Measurements from ENCODE around the gene GARNL3. TPM values are rescaled to one million over a fixed set of nuclear protein-coding genes. Genes with fewer than 3 reads are reported as not detected.

GARNL3 gene
- total and polyA plus RNA-seq, 9 donors: 14.2 to 23.0 (median 18.3) TPM

- Histone ChIP-seq H3K27me3 (ENCODE audit: control insufficient read depth, insufficient read depth, low read length) (no peaks in the 10 kb centered on the region), H3K4me3 (ENCODE audit: low read length) (no peak overlapping the region), H3K4me1 (ENCODE audit: control insufficient read depth, insufficient read depth, low read length) (no peaks in the 10 kb centered on the region), H3K27ac (ENCODE audit: low read length) (peak overlapping the region; percentile 10), H3K9me3 (replicated peaks; ENCODE audit: control insufficient read depth, low read depth, low read length) (no peaks in the 10 kb centered on the region), H3K36me3 (ENCODE audit: control insufficient read depth, insufficient read depth, low read length) (peaks cover 3% of the 10 kb centered on the region)
- no CpG with 5 or more reads among the region's 2 CpGs for WGBS (ENCODE audit: insufficient coverage)
- peak; percentile 50 for DNase-seq
These were observed 12.5 kb downstream of the GARNL3 start for GRCh38 chr9:127277099-127277498.

GRCh38 chr9:127277770-127278169 lies 13.2 kb downstream of the GARNL3 start:
- no peak overlapping the region for H3K4me3 ChIP-seq (ENCODE audit: low read length)
- H3K27ac ChIP-seq (ENCODE audit: low read length): no peak overlapping the region

GRCh38 chr9:127278372-127278771 lies 13.8 kb downstream of the GARNL3 start:
- DNase-seq: no peak
- H3K36me3 ChIP-seq (ENCODE audit: control insufficient read depth, insufficient read depth, low read length): peaks cover 3% of the 10 kb centered on the region
- whole genome bisulfite sequencing (ENCODE audit: insufficient coverage): no CpG with 5 or more reads among the region's 2 CpGs
- no peaks in the 10 kb centered on the region for H3K9me3 ChIP-seq (replicated peaks; ENCODE audit: control insufficient read depth, low read depth, low read length)
- no peaks in the 10 kb centered on the region for H3K27me3 ChIP-seq (ENCODE audit: control insufficient read depth, insufficient read depth, low read length)
- no peak overlapping the region for H3K4me3 ChIP-seq (ENCODE audit: low read length)
- no peak overlapping the region for H3K27ac ChIP-seq (ENCODE audit: low read length)
- no peaks in the 10 kb centered on the region for H3K4me1 ChIP-seq (ENCODE audit: control insufficient read depth, insufficient read depth, low read length)

More at GRCh38 chr9:127277770-127278169, 13.2 kb downstream of the GARNL3 start:
- Histone ChIP-seq H3K27me3 (ENCODE audit: control insufficient read depth, insufficient read depth, low read length) (no peaks in the 10 kb centered on the region), H3K36me3 (ENCODE audit: control insufficient read depth, insufficient read depth, low read length) (peaks cover 3% of the 10 kb centered on the region), H3K4me1 (ENCODE audit: control insufficient read depth, insufficient read depth, low read length) (no peaks in the 10 kb centered on the region), H3K9me3 (replicated peaks; ENCODE audit: control insufficient read depth, low read depth, low read length) (no peaks in the 10 kb centered on the region)
- DNase-seq: no peak
- WGBS (ENCODE audit: insufficient coverage): no CpG with 5 or more reads among the region's 1 CpG

- Histone ChIP-seq H3K4me1 (ENCODE audit: control insufficient read depth, insufficient read depth, low read length) (no peaks in the 10 kb centered on the region), H3K27me3 (ENCODE audit: control insufficient read depth, insufficient read depth, low read length) (no peaks in the 10 kb centered on the region), H3K27ac (ENCODE audit: low read length) (no peak overlapping the region), H3K36me3 (ENCODE audit: control insufficient read depth, insufficient read depth, low read length) (no peaks in the 10 kb centered on the region), H3K4me3 (ENCODE audit: low read length) (no peak overlapping the region), H3K9me3 (replicated peaks; ENCODE audit: control insufficient read depth, low read depth, low read length) (no peaks in the 10 kb centered on the region)
- WGBS (ENCODE audit: insufficient coverage): no CpG with 5 or more reads among the region's 3 CpGs
- no peak for DNase-seq
These were observed 15.2 kb downstream of the GARNL3 start for GRCh38 chr9:127279717-127280285.

GRCh38 chr9:127280880-127281660 lies 16.5 kb downstream of the GARNL3 start:
- DNase-seq: no peak
- no peak overlapping the region for H3K27ac ChIP-seq (ENCODE audit: low read length)
- no peaks in the 10 kb centered on the region for H3K4me1 ChIP-seq (ENCODE audit: control insufficient read depth, insufficient read depth, low read length)

GRCh38 chr9:127281891-127282290 lies 17.3 kb downstream of the GARNL3 start:
- H3K4me1 ChIP-seq (ENCODE audit: control insufficient read depth, insufficient read depth, low read length): no peaks in the 10 kb centered on the region
- no peaks in the 10 kb centered on the region for H3K36me3 ChIP-seq (ENCODE audit: control insufficient read depth, insufficient read depth, low read length)
- no peak overlapping the region for H3K27ac ChIP-seq (ENCODE audit: low read length)

More at GRCh38 chr9:127280880-127281660, 16.5 kb downstream of the GARNL3 start:
- WGBS (ENCODE audit: insufficient coverage): 89% methylated on average over 2 of the region's 8 CpGs
- Histone ChIP-seq H3K4me3 (ENCODE audit: low read length) (no peak overlapping the region), H3K27me3 (ENCODE audit: control insufficient read depth, insufficient read depth, low read length) (no peaks in the 10 kb centered on the region), H3K9me3 (replicated peaks; ENCODE audit: control insufficient read depth, low read depth, low read length) (no peaks in the 10 kb centered on the region), H3K36me3 (ENCODE audit: control insufficient read depth, insufficient read depth, low read length) (no peaks in the 10 kb centered on the region)

GRCh38 chr9:127282611-127283010 lies 18.0 kb downstream of the GARNL3 start:
- H3K36me3 ChIP-seq (ENCODE audit: control insufficient read depth, insufficient read depth, low read length): no peaks in the 10 kb centered on the region
- H3K4me3 ChIP-seq (ENCODE audit: low read length): no peak overlapping the region
- no peak for DNase-seq
- H3K27ac ChIP-seq (ENCODE audit: low read length): no peak overlapping the region
- H3K27me3 ChIP-seq (ENCODE audit: control insufficient read depth, insufficient read depth, low read length): no peaks in the 10 kb centered on the region
- H3K9me3 ChIP-seq (replicated peaks; ENCODE audit: control insufficient read depth, low read depth, low read length): no peaks in the 10 kb centered on the region
- no peaks in the 10 kb centered on the region for H3K4me1 ChIP-seq (ENCODE audit: control insufficient read depth, insufficient read depth, low read length)

More at GRCh38 chr9:127281891-127282290, 17.3 kb downstream of the GARNL3 start:
- Histone ChIP-seq H3K9me3 (replicated peaks; ENCODE audit: control insufficient read depth, low read depth, low read length) (no peaks in the 10 kb centered on the region), H3K4me3 (ENCODE audit: low read length) (no peak overlapping the region), H3K27me3 (ENCODE audit: control insufficient read depth, insufficient read depth, low read length) (no peaks in the 10 kb centered on the region)
- no peak for DNase-seq

GRCh38 chr9:127283135-127283534 lies 18.6 kb downstream of the GARNL3 start:
- Histone ChIP-seq H3K4me1 (ENCODE audit: control insufficient read depth, insufficient read depth, low read length) (no peaks in the 10 kb centered on the region), H3K36me3 (ENCODE audit: control insufficient read depth, insufficient read depth, low read length) (no peaks in the 10 kb centered on the region), H3K4me3 (ENCODE audit: low read length) (no peak overlapping the region), H3K27me3 (ENCODE audit: control insufficient read depth, insufficient read depth, low read length) (no peaks in the 10 kb centered on the region), H3K9me3 (replicated peaks; ENCODE audit: control insufficient read depth, low read depth, low read length) (no peaks in the 10 kb centered on the region), H3K27ac (ENCODE audit: low read length) (no peak overlapping the region)
- WGBS (ENCODE audit: insufficient coverage): 90% methylated on average over 3 of the region's 3 CpGs
- no peak for DNase-seq

GRCh38 chr9:127283917-127284497 lies 19.4 kb downstream of the GARNL3 start:
- WGBS (ENCODE audit: insufficient coverage): no CpG with 5 or more reads among the region's 2 CpGs
- DNase-seq: peak; percentile 42
- H3K27ac ChIP-seq (ENCODE audit: low read length): no peak overlapping the region
- H3K9me3 ChIP-seq (replicated peaks; ENCODE audit: control insufficient read depth, low read depth, low read length): no peaks in the 10 kb centered on the region
- H3K4me3 ChIP-seq (ENCODE audit: low read length): no peak overlapping the region
- no peaks in the 10 kb centered on the region for H3K4me1 ChIP-seq (ENCODE audit: control insufficient read depth, insufficient read depth, low read length)
- H3K36me3 ChIP-seq (ENCODE audit: control insufficient read depth, insufficient read depth, low read length): no peaks in the 10 kb centered on the region
- no peaks in the 10 kb centered on the region for H3K27me3 ChIP-seq (ENCODE audit: control insufficient read depth, insufficient read depth, low read length)

- Histone ChIP-seq H3K27me3 (ENCODE audit: control insufficient read depth, insufficient read depth, low read length) (no peaks in the 10 kb centered on the region), H3K9me3 (replicated peaks; ENCODE audit: control insufficient read depth, low read depth, low read length) (no peaks in the 10 kb centered on the region), H3K4me1 (ENCODE audit: control insufficient read depth, insufficient read depth, low read length) (peaks cover 3% of the 10 kb centered on the region), H3K27ac (ENCODE audit: low read length) (no peak overlapping the region), H3K4me3 (ENCODE audit: low read length) (no peak overlapping the region), H3K36me3 (ENCODE audit: control insufficient read depth, insufficient read depth, low read length) (no peaks in the 10 kb centered on the region)
- peak; percentile 30 for DNase-seq
These were observed 21.4 kb downstream of the GARNL3 start for GRCh38 chr9:127285965-127286364.
